OCI-LY1 (cell line): ENCODE data around the gene NOTCH2.
"Not testable (repeated sequence)": the region's sequence is repeated elsewhere in the genome, so short reads cannot be mapped to it uniquely, and the experiment has no call there.

Source experiments
- CTCF ChIP-seq: fragments of 200-600 bp; sonication (generic), shearing (Covaris generic); IDR thresholded peaks from 2 replicates; pipeline ENCODE4 v1.5.1; 2017; ENCODE audit warnings: mild to moderate bottlenecking, antibody characterized with exemption, low read length, moderate library complexity, mixed read lengths
- EZH2 ChIP-seq: fragments of 200-600 bp; sonication (generic), shearing (Covaris generic); IDR thresholded peaks from 2 replicates; pipeline ENCODE4 v1.8.0; 2017; ENCODE audit warnings: borderline replicate concordance, mixed run types, mild to moderate bottlenecking, antibody characterized with exemption, low read length, moderate library complexity, mixed read lengths

- TF ChIP-seq CTCF, EZH2: not testable (repeated sequence)
Observed at GRCh38 chr1:120111008-120111407, 41.5 kb upstream of the NOTCH2 start.
